Mesenteric fat pad (tissue), 1 donor: ENCODE results near the gene EFTUD2. TPM values are rescaled to one million over a fixed set of nuclear protein-coding genes. Genes with fewer than 3 reads are reported as not detected.

Experiments used
- DNase-seq: peaks from one replicate; pipeline ENCODE4 v3.0.0-alpha.2; 2020; ENCODE audit warnings: low spot score
- total RNA-seq: library from RNA; stranded (reverse); fragmentation: NEBNext Ultra II Directional; extraction: Animal tissue kit (Norgen Biotek cat#: 25700); gene quantifications from one replicate; pipeline ENCODE4 v1.2.1, GENCODE V29; 2021
- donor health status: DM: yes; HTN: yes; CAD: no.

Gene EFTUD2
- total RNA-seq, 1 donor from 2014 or later, result 104 TPM

GRCh38 chr17:44889003-44889402, 10.2 kb downstream of the EFTUD2 start:
- DNase-seq, result no peak

GRCh38 chr17:44887971-44888954, 11.0 kb downstream of the EFTUD2 start:
- no peak for DNase-seq

GRCh38 chr17:44887016-44887415, 12.2 kb downstream of the EFTUD2 start:
- no peak for DNase-seq

GRCh38 chr17:44884941-44885340, 14.3 kb downstream of the EFTUD2 start:
- DNase-seq, result no peak

GRCh38 chr17:44881145-44881544, 18.1 kb downstream of the EFTUD2 start:
- DNase-seq, result no peak

GRCh38 chr17:44880062-44880461, 19.2 kb downstream of the EFTUD2 start:
- DNase-seq, result no peak

- DNase-seq, result no peak
Measured at GRCh38 chr17:44879376-44879775, 19.9 kb downstream of the EFTUD2 start.

- DNase-seq, result no peak
Measured at GRCh38 chr17:44878627-44879221, 20.5 kb downstream of the EFTUD2 start.

GRCh38 chr17:44877121-44877520, 22.1 kb downstream of the EFTUD2 start:
- DNase-seq, result no peak

GRCh38 chr17:44875761-44876160, 23.5 kb downstream of the EFTUD2 start:
- DNase-seq, result no peak

GRCh38 chr17:44872131-44872768, 27.0 kb downstream of the EFTUD2 start:
- no peak for DNase-seq

GRCh38 chr17:44871556-44871955, 27.7 kb downstream of the EFTUD2 start:
- no peak for DNase-seq

GRCh38 chr17:44867841-44868240, 31.4 kb downstream of the EFTUD2 start:
- no peak for DNase-seq

- DNase-seq, result no peak
Measured at GRCh38 chr17:44865931-44866330, 33.3 kb downstream of the EFTUD2 start.

- no peak for DNase-seq
Measured at GRCh38 chr17:44865231-44865660, 34.0 kb downstream of the EFTUD2 start.

GRCh38 chr17:44864831-44865230, 34.4 kb downstream of the EFTUD2 start:
- no peak for DNase-seq

- DNase-seq, result no peak
Measured at GRCh38 chr17:44863061-44863918, 36.0 kb downstream of the EFTUD2 start.

- DNase-seq, result no peak
Measured at GRCh38 chr17:44862278-44862914, 36.8 kb downstream of the EFTUD2 start.

GRCh38 chr17:44859701-44860100, 39.5 kb downstream of the EFTUD2 start:
- no peak for DNase-seq

GRCh38 chr17:44854192-44854591, 45.1 kb downstream of the EFTUD2 start:
- DNase-seq, result no peak

GRCh38 chr17:44850612-44851011, 48.6 kb downstream of the EFTUD2 start:
- no peak for DNase-seq
